BE2C (cell line): ENCODE results near the gene SAV1.
A peak's percentile ranks its signal among the peaks of the same experiment; 100 is the strongest.

Source experiments
- DNase-seq: peaks from one replicate; pipeline ENCODE4 v3.0.0-alpha.2; 2020
- H3K27me3 ChIP-seq: fragments of 250-450 bp; sonication (Bioruptor Pico); 2 replicates; pipeline ENCODE4 v1.5.1; 2020; ENCODE audit warnings: mild to moderate bottlenecking
- H3K36me3 ChIP-seq: fragments of 250-450 bp; sonication (Bioruptor Pico); 2 replicates; pipeline ENCODE4 v1.5.1; 2020; ENCODE audit warnings: mild to moderate bottlenecking
- H3K4me1 ChIP-seq: fragments of 250-450 bp; sonication (Bioruptor Pico); 2 replicates; pipeline ENCODE4 v1.5.1; 2020
- H3K4me3 ChIP-seq: 2 replicates; pipeline ENCODE4 v1.5.1; 2011; ENCODE audit warnings: low read depth, low read length
- H3K9me3 ChIP-seq: fragments of 250-450 bp; sonication (Bioruptor Pico); 2 replicates; pipeline ENCODE4 v1.5.1; 2020
- CTCF ChIP-seq: IDR thresholded peaks from 2 replicates; pipeline ENCODE4 v1.5.1; 2012; ENCODE audit warnings: mild to moderate bottlenecking, low read depth, low read length

Gene SAV1

DNA sequence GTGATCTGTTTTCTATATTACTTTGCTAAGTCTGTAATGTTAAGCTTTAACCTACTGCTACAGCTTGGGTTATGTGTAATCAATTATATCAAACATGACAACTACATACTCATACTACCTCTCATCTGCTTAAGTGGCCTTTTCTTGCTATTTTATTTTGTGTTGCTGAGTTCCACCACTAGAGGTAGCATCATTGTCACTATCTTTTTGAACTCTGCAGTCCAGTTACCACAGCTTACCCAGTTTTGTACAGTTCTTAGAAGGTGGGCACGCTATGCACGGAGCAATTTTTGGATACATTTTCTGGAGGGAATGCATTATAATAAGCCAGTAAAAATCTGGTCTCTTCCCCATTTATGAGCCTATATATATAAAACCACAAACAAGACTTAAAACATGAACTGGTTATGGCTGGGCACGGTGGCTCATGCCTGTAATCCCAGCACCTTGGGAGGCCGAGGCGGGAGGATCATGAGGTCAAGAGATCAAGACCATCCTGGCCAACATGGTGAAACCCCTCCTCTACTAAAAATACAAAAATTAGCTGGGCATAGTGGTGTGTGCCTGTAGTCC lies 48.5 kb downstream of the SAV1 start:
- no peak for DNase-seq

DNA sequence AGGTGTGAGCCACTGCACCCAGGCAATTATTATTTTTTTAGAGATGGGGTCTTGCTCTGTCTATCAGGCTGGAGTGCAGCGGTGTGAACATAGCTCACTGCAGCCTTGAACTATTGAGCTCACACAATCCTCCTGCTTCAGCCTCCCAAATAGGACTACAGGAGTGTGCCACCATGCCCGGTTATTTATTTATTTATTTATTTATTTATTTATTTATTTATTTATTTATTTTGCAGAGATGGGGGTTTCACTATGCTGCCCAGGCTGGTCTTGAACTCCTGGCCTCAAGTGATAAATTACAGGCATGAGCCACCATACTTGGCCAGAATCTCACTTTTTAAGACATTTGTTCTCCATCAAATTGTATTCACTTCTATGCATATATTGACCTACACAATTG lies 51.8 kb downstream of the SAV1 start:
- no peaks in the 10 kb centered on the region for H3K4me1 ChIP-seq
- no peak for DNase-seq
- H3K4me3 ChIP-seq: no peak overlapping the region
- TF ChIP-seq CTCF: no peak
- no peaks in the 10 kb centered on the region for H3K36me3 ChIP-seq
- H3K27me3 ChIP-seq: no peaks in the 10 kb centered on the region
- H3K9me3 ChIP-seq: no peaks in the 10 kb centered on the region

More for the DNA sequence above, 48.5 kb downstream of the SAV1 start:
- Histone ChIP-seq H3K36me3 (no peaks in the 10 kb centered on the region; the same call in 1 of the 2 replicates), H3K4me3 (no peak overlapping the region), H3K9me3 (no peaks in the 10 kb centered on the region), H3K4me1 (no peaks in the 10 kb centered on the region), H3K27me3 (no peaks in the 10 kb centered on the region)
- TF ChIP-seq CTCF: peak; percentile 78

DNA sequence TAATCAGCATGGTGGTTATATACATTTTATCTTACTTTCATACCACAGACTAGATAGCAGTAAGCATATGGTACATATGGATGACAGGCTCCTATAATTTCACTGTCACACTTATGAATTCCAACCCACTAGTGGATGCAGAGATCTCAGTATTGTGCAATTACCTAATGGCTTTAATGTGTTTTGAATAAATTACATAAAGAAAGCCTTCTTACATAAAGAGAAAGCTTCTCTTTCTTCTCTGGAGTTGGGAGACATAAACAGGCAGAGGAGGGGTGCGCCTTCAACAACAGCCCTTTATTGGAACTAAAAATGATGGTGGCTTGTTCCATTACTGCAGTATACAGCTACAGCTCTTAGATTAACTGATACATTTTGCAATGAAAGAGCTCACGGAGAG lies 52.6 kb downstream of the SAV1 start:
- H3K36me3 ChIP-seq: no peaks in the 10 kb centered on the region
- no peaks in the 10 kb centered on the region for H3K9me3 ChIP-seq
- no peak overlapping the region for H3K4me3 ChIP-seq
- H3K4me1 ChIP-seq: no peaks in the 10 kb centered on the region
- no peak for DNase-seq
- TF ChIP-seq CTCF: no peak
- no peaks in the 10 kb centered on the region for H3K27me3 ChIP-seq

- no peaks in the 10 kb centered on the region for H3K4me1 ChIP-seq
- DNase-seq: no peak
- no peaks in the 10 kb centered on the region for H3K36me3 ChIP-seq
- H3K27me3 ChIP-seq: no peaks in the 10 kb centered on the region
- H3K4me3 ChIP-seq: no peak overlapping the region
- TF ChIP-seq CTCF: no peak
- no peaks in the 10 kb centered on the region for H3K9me3 ChIP-seq
Observed at GRCh38 chr14:50615056-50615455, 53.0 kb downstream of the SAV1 start.

DNA sequence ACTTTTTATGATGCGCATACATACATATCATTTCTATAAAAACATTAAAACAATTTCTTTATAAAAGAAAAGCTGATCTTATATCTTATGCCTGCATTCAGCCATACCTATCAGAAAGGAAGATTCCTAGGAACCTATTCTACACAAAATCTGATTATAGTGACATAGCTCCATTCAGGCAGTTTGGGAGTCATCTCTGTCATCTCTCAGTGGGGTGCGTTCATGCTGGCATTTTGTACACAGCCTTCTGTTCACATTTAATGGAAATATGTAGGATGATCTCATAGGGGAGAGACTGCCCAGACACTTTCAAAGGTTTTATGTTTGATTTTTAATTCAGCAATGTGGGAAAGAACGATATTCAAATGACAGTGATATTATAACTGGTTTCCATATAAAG lies 55.3 kb downstream of the SAV1 start:
- Histone ChIP-seq H3K27me3 (no peaks in the 10 kb centered on the region), H3K9me3 (no peaks in the 10 kb centered on the region), H3K36me3 (no peaks in the 10 kb centered on the region), H3K4me3 (no peak overlapping the region), H3K4me1 (no peaks in the 10 kb centered on the region; the same call in 1 of the 2 replicates)
- no peak for DNase-seq
- TF ChIP-seq CTCF: no peak

DNA sequence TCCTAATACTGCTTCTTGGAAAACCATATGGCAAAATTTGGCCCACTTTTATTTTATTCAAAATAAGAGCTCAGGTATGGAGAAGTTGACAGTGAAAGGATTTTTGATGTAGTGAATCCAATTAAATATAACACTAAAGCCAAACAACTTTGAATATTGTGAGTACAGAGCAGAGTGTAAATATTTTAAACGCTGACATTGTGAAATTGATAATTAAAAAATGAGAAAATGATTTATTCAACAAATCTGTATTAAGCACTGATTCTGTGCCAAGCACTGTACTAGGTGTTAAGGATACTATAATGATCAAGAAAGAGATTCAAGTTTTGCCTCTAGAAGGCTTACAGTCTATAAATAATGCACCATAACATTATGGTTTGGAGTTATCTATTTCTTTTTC lies 57.6 kb downstream of the SAV1 start:
- Histone ChIP-seq H3K4me3 (no peak overlapping the region), H3K27me3 (no peaks in the 10 kb centered on the region), H3K36me3 (no peaks in the 10 kb centered on the region), H3K9me3 (no peaks in the 10 kb centered on the region), H3K4me1 (no peaks in the 10 kb centered on the region; the same call in 1 of the 2 replicates)
- DNase-seq: no peak
- no peak for TF ChIP-seq CTCF
